Ovary (tissue), 3 donors: Measurements from ENCODE around the gene COLGALT1.

ENCODE experiments used
- CTCF ChIP-seq, 3 donors: fragments of 450-650 bp in 2 of 3; fragments of 200-600 bp in 1 of 3; IDR thresholded peaks; one replicate each; pipeline versions ENCODE4 v1.5.1 to v1.8.0; 2016 to 2022; ENCODE audit warnings: antibody characterized with exemption in 3 of 3, mild to moderate bottlenecking in 1 of 3
- EP300 ChIP-seq: sonication (generic); formaldehyde crosslinking; IDR thresholded peaks from one replicate; pipeline ENCODE4 v1.6.1; 2017; ENCODE audit warnings: antibody characterized with exemption
- POLR2A ChIP-seq: fragments of 450-650 bp; IDR thresholded peaks from one replicate; pipeline ENCODE4 v1.6.1; 2017; ENCODE audit warnings: antibody characterized with exemption, mild to moderate bottlenecking, moderate library complexity
- donor health status: DM: no; HTN: no; CAD: no.

- TF ChIP-seq CTCF (IDR thresholded peaks at IDR 0.05) (no peak), EP300 (no peak), POLR2A (no peak)
These were observed 9.3 kb downstream of the COLGALT1 start for GRCh38 chr19:17564781-17565180.
